GM21390 (cell line): Measurements from ENCODE around the gene EPX.

ENCODE experiments used
- ATAC-seq: cut with Tn5 transposase; IDR thresholded peaks from one replicate; pipeline ENCODE4 v1.9.1; 2021; ENCODE audit not compliant: unreplicated experiment

EPX gene

GRCh38 chr17:58184986-58185761 is 7.4 kb upstream of the EPX start:
- ATAC-seq = no peak

DNA sequence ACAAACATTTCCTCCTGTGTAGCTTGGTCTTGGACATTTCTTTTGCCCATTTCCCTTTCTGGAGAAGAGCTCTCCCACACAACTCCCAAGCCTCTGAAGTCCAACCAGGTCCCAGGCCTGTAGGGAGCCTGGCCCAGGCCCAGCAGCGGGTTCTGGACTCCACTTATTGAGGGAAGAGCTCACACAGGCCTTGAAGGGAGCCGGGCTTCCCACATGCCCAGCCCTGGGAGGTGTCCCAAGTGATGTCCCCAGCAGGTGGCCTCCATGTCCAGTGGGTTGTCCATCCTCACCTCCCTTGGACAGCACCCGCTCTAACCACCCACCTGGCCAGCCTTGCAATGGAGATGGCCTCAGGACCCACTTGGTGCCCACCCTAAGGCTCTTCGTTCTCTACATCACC is 5.9 kb upstream of the EPX start:
- ATAC-seq = no peak

GRCh38 chr17:58187063-58187462 is 5.5 kb upstream of the EPX start:
- no peak for ATAC-seq

DNA sequence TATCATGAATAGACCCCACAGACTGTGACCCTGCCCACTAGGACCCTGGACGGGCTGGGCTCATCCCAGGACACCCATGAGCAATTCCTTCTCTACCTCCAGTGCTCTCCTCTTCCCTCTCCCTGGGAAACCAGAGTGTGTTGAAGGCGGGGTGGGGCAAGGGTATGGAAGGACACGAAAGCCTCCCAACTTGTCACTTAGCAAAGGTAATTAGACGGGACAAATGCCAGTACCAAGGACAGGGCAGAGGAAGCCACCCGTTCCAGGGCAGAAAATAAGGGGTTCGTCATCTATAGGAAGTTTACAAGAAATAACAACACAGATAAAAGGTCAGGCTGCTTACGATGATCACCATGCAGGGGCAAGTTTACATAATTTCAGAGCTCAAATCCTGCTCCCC is 4.9 kb upstream of the EPX start:
- no peak for ATAC-seq

DNA sequence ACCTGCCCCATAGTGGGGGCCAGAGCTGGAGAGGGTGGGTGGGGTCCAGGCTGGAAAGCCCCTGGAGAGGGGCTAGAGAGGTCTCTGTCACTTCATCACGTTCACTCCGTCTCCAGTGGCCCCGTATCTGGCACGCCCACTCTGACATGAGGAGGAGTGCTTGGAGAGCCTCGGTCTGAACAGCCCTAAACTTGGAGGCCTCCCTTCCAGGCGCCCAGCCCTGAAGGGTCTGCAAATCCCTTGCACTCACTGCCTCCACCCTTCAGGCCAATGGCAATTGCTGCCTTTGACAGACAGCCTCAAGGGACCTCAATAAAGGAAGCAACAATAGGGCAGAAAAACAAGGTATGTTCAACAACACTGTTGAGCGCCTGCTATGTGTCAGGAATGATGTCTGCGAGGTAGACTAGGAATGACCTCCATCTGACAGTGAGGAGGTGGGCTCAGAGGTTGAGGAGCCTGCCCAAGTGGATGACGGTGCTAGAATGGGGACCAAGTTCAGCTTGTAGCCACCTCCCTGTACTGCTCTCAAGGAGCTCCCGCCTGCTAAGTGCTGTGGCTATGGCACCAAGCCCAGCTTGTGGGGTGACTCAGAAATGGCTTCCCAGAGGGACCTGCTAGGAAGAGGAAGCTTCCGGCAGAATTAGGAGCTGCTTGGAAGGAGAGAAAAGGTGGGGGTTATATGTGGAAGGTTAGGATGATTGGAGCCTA is 2.9 kb upstream of the EPX start:
- ATAC-seq = no peak

DNA sequence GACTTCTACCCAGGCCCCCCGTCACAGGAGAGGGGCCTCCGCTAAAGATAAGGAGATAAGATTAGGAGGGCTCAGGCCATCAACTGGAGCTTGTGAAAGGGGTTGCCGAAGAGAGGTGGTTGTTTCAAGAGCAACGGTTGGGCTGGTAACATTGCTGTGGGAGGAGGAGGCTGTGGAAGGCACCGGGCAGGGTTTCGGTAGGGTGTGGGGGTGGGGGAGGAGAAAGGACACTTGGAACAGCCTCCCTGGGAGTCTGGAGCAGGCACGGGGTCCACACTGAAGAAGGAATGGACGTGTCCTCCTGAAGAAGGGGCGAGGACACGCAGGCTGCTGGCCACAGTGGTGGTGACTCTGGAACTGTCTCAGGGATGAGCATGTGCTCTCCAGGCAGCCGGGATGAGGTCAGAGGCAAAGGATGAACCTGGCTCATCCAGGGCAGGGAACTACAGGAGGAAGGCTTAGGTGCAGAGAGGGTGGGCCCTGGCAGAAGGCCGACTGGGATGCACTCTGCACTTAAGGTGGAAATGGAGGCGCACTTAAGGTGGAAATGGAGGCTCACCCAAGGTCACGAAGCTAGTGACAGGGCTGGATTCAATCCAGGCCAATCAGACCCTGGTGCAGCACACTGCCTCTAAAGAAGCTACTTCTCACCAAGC is 1.2 kb upstream of the EPX start:
- ATAC-seq = no peak

GRCh38 chr17:58193641-58194255 is 1.2 kb downstream of the EPX start:
- no peak for ATAC-seq

DNA sequence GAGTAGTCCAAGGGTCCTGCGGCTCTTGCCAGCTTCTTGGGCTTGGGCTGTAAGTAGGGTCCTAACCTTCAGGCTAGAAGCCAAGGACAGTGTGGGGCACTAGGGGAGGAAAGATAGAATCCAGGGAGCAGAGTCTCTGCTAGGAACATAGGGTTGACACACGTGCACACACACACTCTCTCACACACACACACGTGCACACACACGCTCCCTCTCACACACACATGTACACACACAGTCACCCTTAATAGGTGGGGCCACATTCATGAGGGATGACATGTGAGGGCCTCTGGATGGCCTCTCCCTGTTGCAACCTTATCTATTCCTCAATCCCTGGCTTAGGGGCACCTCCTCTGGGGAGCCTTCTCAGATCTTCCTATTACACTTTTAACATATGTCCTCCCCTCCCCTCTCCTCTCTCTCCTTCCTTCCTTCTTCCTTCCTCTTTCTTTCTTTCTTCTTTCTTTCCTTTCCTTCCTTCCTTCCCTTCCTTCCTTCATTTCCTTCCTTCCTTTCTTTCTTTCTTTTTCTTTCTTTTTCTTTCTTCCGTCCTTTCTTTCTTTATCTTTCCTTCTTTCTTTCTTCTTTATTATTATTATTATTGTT is 3.1 kb downstream of the EPX start:
- ATAC-seq = no peak

- ATAC-seq = no peak
Observed at GRCh38 chr17:58196610-58197009, 4.1 kb downstream of the EPX start.

DNA sequence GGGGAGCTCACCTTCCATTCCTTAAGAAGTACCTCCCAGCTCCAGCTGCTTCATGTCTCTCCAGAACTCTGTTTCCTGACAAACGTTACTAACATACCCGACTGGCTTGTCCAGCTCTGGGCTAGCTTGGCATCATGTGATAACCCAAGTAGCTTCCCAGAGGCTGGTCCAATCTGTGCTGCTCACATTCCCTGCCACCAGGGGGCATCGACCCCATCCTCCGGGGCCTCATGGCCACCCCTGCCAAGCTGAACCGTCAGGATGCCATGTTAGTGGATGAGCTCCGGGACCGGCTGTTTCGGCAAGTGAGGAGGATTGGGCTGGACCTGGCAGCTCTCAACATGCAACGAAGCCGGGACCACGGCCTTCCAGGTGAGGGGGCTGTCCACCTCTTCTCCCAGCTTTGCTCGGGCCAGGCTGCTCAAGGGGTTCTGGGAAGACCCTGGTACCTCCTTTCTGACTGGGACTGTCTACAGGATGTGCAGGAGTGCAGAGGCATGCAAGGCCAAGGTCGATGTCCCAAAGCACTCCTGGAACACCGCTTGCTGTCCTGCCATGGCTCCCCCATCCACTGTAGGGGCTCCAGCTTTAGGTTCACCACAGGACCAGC is 7.6 kb downstream of the EPX start:
- no peak for ATAC-seq

- no peak for ATAC-seq
Observed at GRCh38 chr17:58202859-58203258, 10.3 kb downstream of the EPX start.

- ATAC-seq = no peak
Observed at GRCh38 chr17:58204796-58205195, 12.3 kb downstream of the EPX start.

DNA sequence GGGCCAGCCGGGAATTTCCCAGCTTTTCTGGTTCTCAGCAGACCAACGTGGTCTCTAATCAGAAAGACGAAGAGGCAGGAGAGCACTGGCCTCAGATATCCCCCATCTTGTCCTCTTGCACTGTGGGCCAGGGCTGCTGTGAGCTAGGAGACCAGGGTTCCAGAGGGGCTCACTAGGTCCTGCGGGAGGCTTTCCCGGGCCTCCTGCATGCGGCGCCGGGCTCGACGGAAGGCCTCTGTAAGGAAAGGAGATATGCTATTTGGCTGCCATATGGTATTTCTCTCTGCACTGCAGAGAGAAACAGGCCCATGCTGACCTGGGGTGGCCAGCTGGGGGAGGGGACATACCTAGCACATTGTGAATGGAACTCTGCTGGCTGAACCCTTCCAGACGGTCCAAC is 13.4 kb downstream of the EPX start:
- ATAC-seq = no peak

- no peak for ATAC-seq
Observed at GRCh38 chr17:58207451-58207850, 14.9 kb downstream of the EPX start.

DNA sequence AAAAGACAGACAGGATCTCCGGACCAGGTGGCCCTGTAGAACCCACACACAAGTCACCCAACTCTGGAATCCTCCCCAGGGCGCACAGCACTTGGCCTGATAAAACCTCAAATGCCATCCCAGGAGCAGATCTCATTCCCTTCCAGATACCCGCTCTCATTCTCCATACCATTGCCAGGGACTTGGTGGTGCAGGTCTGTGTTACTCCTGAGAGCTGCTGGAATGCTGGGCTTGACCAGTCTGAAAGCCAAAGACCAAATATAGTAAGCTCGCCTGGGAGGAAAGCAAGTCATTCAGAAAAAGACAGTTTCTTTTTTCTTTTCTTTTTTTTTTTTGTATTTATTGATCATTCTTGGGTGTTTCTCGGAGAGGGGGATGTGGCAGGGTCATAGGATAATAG is 15.8 kb downstream of the EPX start:
- ATAC-seq = no peak

GRCh38 chr17:58210922-58211321 is 18.4 kb downstream of the EPX start:
- no peak for ATAC-seq

- no peak for ATAC-seq
Observed at GRCh38 chr17:58215685-58216084, 23.2 kb downstream of the EPX start.

GRCh38 chr17:58217766-58218165 is 25.2 kb downstream of the EPX start:
- ATAC-seq = no peak

GRCh38 chr17:58219007-58219788 is 26.7 kb downstream of the EPX start, which contains the start of gene MKS1:
Gene MKS1 (minus strand): TSS chr17:58219255. CDS start chr17:58219230, 25 bp downstream.
- peak; percentile 94 for ATAC-seq

GRCh38 chr17:58219789-58220183 is 27.3 kb downstream of the EPX start:
- no peak for ATAC-seq
